OCI-LY3 (cell line): Measurements from ENCODE around the gene VAT1.
"Not testable (repeated sequence)": the region's sequence is repeated elsewhere in the genome, so short reads cannot be mapped to it uniquely, and the experiment has no call there.

Experiments
- H2AFZ ChIP-seq: fragments of 200-600, 300-600 bp; shearing (Covaris generic); 2 replicates; pipeline ENCODE4 v1.6.0; 2014; ENCODE audit warnings: antibody characterized with exemption, low read depth, low read length
- H3K27ac ChIP-seq: fragments of 200-600, 300-600 bp; sonication (generic); 2 replicates; pipeline ENCODE4 v1.5.1; 2014; ENCODE audit warnings: mild to moderate bottlenecking, low read length, moderate library complexity, mixed read lengths
- H3K27me3 ChIP-seq: fragments of 200-600, 300-600 bp; sonication (generic); 2 replicates; pipeline ENCODE4 v1.6.1; 2014; ENCODE audit warnings: low read depth, low read length, mixed read lengths
- H3K36me3 ChIP-seq: fragments of 200-600, 300-600 bp; sonication (generic); replicated peaks from 2 replicates; pipeline ENCODE3; 2014; ENCODE audit warnings: low read depth, low read length, mixed read lengths
- H3K4me1 ChIP-seq: fragments of 300-600, 200-600 bp; sonication (generic); 2 replicates; pipeline ENCODE4 v1.6.1; 2014; ENCODE audit warnings: low read length, mixed read lengths
- H3K4me2 ChIP-seq: fragments of 200-600, 300-600 bp; sonication (generic); 2 replicates; pipeline ENCODE4 v1.6.1; 2014; ENCODE audit warnings: low read length, mixed read lengths
- H3K4me3 ChIP-seq: fragments of 300-600, 200-600 bp; sonication (generic); 2 replicates; pipeline ENCODE4 v1.5.1; 2014; ENCODE audit warnings: antibody characterized with exemption, mild to moderate bottlenecking, low read length, moderate library complexity
- H3K79me2 ChIP-seq: fragments of 300-600, 200-600 bp; shearing (Covaris generic); 2 replicates; pipeline ENCODE4 v1.6.1; 2014; ENCODE audit warnings: mild to moderate bottlenecking, low read length, mixed read lengths
- H3K9ac ChIP-seq: fragments of 300-600, 200-600 bp; shearing (Covaris generic); 2 replicates; pipeline ENCODE4 v1.6.0; 2014; ENCODE audit warnings: mild to moderate bottlenecking, low read length, moderate library complexity
- H3K9me3 ChIP-seq: fragments of 200-600, 300-600 bp; shearing (Covaris generic); 2 replicates; pipeline ENCODE4 v1.6.1; 2014; ENCODE audit warnings: low read length, mixed read lengths; ENCODE audit not compliant: insufficient read depth
- H4K20me1 ChIP-seq: fragments of 200-600, 300-600 bp; sonication (generic); 2 replicates; pipeline ENCODE4 v1.6.1; 2016; ENCODE audit warnings: low read length, mixed read lengths; ENCODE audit not compliant: insufficient read depth
- CTCF ChIP-seq: fragments of 200-600, 300-600 bp; sonication (generic); IDR thresholded peaks from 2 replicates; pipeline ENCODE4 v1.5.1; 2014; ENCODE audit warnings: antibody characterized with exemption, low read length, low read depth
- EZH2phosphoT487 ChIP-seq: fragments of 200-600 bp; shearing (Covaris generic); IDR thresholded peaks from 2 replicates; pipeline ENCODE4 v1.6.1; 2018; ENCODE audit warnings: antibody characterized with exemption, mixed run types, low read depth

VAT1 gene

GRCh38 chr17:43003542-43004172, 18.5 kb downstream of the VAT1 start:
- H4K20me1 ChIP-seq = peaks cover 12% of the 10 kb centered on the region
- H3K27ac ChIP-seq = no peak overlapping the region
- H3K4me3 ChIP-seq = no peak overlapping the region
- H3K36me3 ChIP-seq = peaks cover 35% of the 10 kb centered on the region
- H3K27me3 ChIP-seq = no peaks in the 10 kb centered on the region
- TF ChIP-seq EZH2phosphoT487 (no peak), CTCF (no peak)
- H2AFZ ChIP-seq = no peak overlapping the region
- H3K4me1 ChIP-seq = peaks cover 19% of the 10 kb centered on the region
- H3K9me3 ChIP-seq = no peaks in the 10 kb centered on the region
- H3K9ac ChIP-seq = no peak overlapping the region
- H3K4me2 ChIP-seq = no peak overlapping the region
- peaks cover 21% of the 10 kb centered on the region for H3K79me2 ChIP-seq

- Histone ChIP-seq H3K79me2 (peaks cover 26% of the 10 kb centered on the region), H4K20me1 (peaks cover 13% of the 10 kb centered on the region), H3K36me3 (peaks cover 36% of the 10 kb centered on the region), H3K4me1 (peaks cover 20% of the 10 kb centered on the region)
- H3K4me3 ChIP-seq, H2AFZ ChIP-seq, H3K27ac ChIP-seq, H3K4me2 ChIP-seq, H3K9me3 ChIP-seq, H3K9ac ChIP-seq, H3K27me3 ChIP-seq: not testable (repeated sequence)
These were observed 21.3 kb downstream of the VAT1 start for GRCh38 chr17:43000894-43001293.

GRCh38 chr17:42999003-42999525, 23.1 kb downstream of the VAT1 start:
- H3K79me2 ChIP-seq = peaks cover 26% of the 10 kb centered on the region
- H3K36me3 ChIP-seq = peaks cover 44% of the 10 kb centered on the region
- H2AFZ ChIP-seq = no peak overlapping the region
- H3K4me2 ChIP-seq = peak overlapping the region; percentile 82
- peaks cover 13% of the 10 kb centered on the region for H4K20me1 ChIP-seq
- peak overlapping the region; percentile 99 for H3K4me3 ChIP-seq
- peaks cover 20% of the 10 kb centered on the region for H3K4me1 ChIP-seq
- H3K27ac ChIP-seq = peak overlapping the region; percentile 61
- peak overlapping the region; percentile 98 for H3K9ac ChIP-seq
- TF ChIP-seq EZH2phosphoT487 (no peak), CTCF (no peak)
- H3K9me3 ChIP-seq = no peaks in the 10 kb centered on the region
- H3K27me3 ChIP-seq = no peaks in the 10 kb centered on the region

- peak; percentile 83 for TF ChIP-seq CTCF
- no peak for TF ChIP-seq EZH2phosphoT487
- peaks cover 43% of the 10 kb centered on the region for H3K36me3 ChIP-seq
These were observed 23.9 kb downstream of the VAT1 start, which contains the start of gene RPL27 for GRCh38 chr17:42997984-42998938. RPL27 (plus strand) TSS chr17:42998419; CDS start chr17:42998751, 332 bp downstream.

More at GRCh38 chr17:42997984-42998938, 23.9 kb downstream of the VAT1 start, which contains the start of gene RPL27:
- Histone ChIP-seq H3K79me2 (peaks cover 26% of the 10 kb centered on the region), H3K4me1 (peaks cover 20% of the 10 kb centered on the region), H3K4me3 (peak within 1 kb of the TSS; percentile 99), H3K9me3 (no peaks in the 10 kb centered on the region), H3K27me3 (no peaks in the 10 kb centered on the region), H4K20me1 (peaks cover 13% of the 10 kb centered on the region), H3K9ac (peak within 1 kb of the TSS; percentile 98), H3K27ac (peak within 1 kb of the TSS; percentile 61), H2AFZ (no peak within 1 kb of the TSS), H3K4me2 (peak within 1 kb of the TSS; percentile 82)
